ENCODE data around the gene CCR3. TPM values are rescaled to one million over a fixed set of nuclear protein-coding genes. Genes with fewer than 3 reads are reported as not detected.

CCR3 gene
- polyA plus RNA-seq, 2 donors = not detected

DNA sequence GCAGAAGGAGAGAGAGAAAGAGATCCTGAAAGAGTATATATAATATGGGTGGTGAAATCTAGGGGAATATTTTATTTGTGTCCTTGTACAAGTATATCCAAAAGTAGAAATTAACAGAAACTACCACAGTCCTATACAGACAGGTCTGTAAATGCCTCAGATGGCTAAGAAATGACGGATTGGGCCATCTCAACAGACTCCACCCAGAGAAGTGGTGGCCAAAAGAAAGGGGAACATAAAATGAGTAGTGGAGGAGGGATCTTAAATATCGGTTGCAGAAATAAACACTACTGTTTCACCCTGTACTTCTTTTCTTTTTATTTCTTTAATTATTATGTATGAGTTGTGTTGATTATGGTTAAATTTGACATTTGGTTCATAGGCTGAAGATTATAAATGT lies 47.7 kb downstream of the CCR3 start:
- no peaks in the 10 kb centered on the region for H3K27me3 ChIP-seq (ENCODE audit: control insufficient read depth in 1 of 2, insufficient read depth in 2 of 2, low read length in 2 of 2)
- peaks cover 2 to 4% of the 10 kb centered on the region in 2 donors for H3K4me1 ChIP-seq (ENCODE audit: control insufficient read depth in 2 of 2, insufficient read depth in 2 of 2, low read length in 1 of 2)
- H3K4me3 ChIP-seq (ENCODE audit: low read depth in 1 of 2, low read length in 2 of 2) = no peak overlapping the region
- WGBS, 2 donors = 82 to 94% methylated on average over 2 of the region's 2 CpGs
- H3K9me3 ChIP-seq (ENCODE audit: control insufficient read depth in 2 of 2, insufficient read depth in 1 of 2, low read depth in 1 of 2, low read length in 1 of 2) = no peaks in the 10 kb centered on the region
- H3K27ac ChIP-seq (ENCODE audit: low read depth in 2 of 2, low read length in 1 of 2) = no peak overlapping the region
- H3K36me3 ChIP-seq (ENCODE audit: control insufficient read depth in 2 of 2, insufficient read depth in 2 of 2, low read length in 1 of 2) = no peaks in the 10 kb centered on the region

DNA sequence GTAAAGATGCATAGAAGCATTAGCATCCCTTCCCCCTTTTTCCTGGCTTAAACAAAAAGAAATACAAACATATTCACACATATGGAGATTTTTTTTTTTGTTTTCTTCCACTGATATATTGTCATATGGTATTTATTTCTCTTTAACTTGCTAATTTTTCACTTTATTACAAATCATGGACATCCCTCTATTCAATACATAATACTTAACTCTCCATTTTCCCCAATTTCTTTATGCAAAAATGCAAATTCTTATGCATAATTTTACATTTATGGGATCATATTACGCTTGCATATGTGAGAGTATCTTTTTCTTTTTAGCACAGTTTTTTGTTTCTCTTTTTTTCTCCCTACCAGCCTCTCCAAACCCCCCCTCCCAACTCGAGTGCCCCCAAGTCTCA lies 48.8 kb downstream of the CCR3 start:
- Histone ChIP-seq H3K9me3 (ENCODE audit: control insufficient read depth in 2 of 2, insufficient read depth in 1 of 2, low read depth in 1 of 2, low read length in 1 of 2) (no peaks in the 10 kb centered on the region), H3K27ac (ENCODE audit: low read depth in 2 of 2, low read length in 1 of 2) (no peak overlapping the region), H3K4me3 (ENCODE audit: low read depth in 1 of 2, low read length in 2 of 2) (no peak overlapping the region), H3K27me3 (ENCODE audit: control insufficient read depth in 1 of 2, insufficient read depth in 2 of 2, low read length in 2 of 2) (no peaks in the 10 kb centered on the region), H3K36me3 (ENCODE audit: control insufficient read depth in 2 of 2, insufficient read depth in 2 of 2, low read length in 1 of 2) (no peaks in the 10 kb centered on the region), H3K4me1 (ENCODE audit: control insufficient read depth in 2 of 2, insufficient read depth in 2 of 2, low read length in 1 of 2) (no peaks in the 10 kb centered on the region)
- 67 to 80% methylated on average over 2 of the region's 2 CpGs for WGBS, 2 donors

DNA sequence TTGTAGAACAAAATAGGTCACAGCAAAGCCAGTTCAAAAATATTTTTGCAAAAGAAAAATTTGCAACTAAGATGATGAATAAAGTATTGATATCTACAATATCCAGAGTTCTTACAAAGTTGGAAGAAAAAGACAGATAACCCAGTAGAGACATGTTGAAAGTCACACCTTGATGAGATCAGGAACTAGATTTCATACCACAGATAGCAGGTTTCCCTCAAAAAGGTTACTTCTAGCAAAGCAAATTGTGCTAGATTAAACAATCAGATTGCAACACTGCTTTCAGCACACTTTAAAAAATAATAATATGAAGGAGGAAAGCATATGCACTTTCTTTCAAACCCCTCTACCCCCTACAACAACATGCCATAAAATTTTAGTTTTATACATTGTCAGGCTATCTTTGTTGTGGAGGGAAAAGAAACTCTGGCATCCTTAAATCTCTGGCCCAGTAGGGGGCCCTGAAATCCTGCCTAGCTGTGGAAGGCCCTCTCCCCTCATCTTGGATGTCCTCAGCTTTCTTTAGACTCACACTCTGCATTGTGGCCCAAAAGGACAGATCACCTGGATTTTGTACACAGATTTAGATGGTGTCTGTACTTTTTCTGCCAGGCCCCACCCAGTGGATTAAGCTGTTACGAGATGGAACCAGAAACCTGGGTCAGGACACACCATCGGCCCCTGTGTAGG lies 50.9 kb downstream of the CCR3 start:
- Histone ChIP-seq H3K27me3 (ENCODE audit: control insufficient read depth in 1 of 2, insufficient read depth in 2 of 2, low read length in 2 of 2) (no peaks in the 10 kb centered on the region), H3K9me3 (ENCODE audit: control insufficient read depth in 2 of 2, insufficient read depth in 1 of 2, low read depth in 1 of 2, low read length in 1 of 2) (no peaks in the 10 kb centered on the region), H3K36me3 (ENCODE audit: control insufficient read depth in 2 of 2, insufficient read depth in 2 of 2, low read length in 1 of 2) (no peaks in the 10 kb centered on the region), H3K4me1 (ENCODE audit: control insufficient read depth in 2 of 2, insufficient read depth in 2 of 2, low read length in 1 of 2) (peaks cover 0 to 3% of the 10 kb centered on the region in 2 donors), H3K4me3 (ENCODE audit: low read depth in 1 of 2, low read length in 2 of 2) (no peak overlapping the region), H3K27ac (ENCODE audit: low read depth in 2 of 2, low read length in 1 of 2) (no peak overlapping the region)
- WGBS, 2 donors = 73% methylated on average over 2 of the region's 2 CpGs

DNA sequence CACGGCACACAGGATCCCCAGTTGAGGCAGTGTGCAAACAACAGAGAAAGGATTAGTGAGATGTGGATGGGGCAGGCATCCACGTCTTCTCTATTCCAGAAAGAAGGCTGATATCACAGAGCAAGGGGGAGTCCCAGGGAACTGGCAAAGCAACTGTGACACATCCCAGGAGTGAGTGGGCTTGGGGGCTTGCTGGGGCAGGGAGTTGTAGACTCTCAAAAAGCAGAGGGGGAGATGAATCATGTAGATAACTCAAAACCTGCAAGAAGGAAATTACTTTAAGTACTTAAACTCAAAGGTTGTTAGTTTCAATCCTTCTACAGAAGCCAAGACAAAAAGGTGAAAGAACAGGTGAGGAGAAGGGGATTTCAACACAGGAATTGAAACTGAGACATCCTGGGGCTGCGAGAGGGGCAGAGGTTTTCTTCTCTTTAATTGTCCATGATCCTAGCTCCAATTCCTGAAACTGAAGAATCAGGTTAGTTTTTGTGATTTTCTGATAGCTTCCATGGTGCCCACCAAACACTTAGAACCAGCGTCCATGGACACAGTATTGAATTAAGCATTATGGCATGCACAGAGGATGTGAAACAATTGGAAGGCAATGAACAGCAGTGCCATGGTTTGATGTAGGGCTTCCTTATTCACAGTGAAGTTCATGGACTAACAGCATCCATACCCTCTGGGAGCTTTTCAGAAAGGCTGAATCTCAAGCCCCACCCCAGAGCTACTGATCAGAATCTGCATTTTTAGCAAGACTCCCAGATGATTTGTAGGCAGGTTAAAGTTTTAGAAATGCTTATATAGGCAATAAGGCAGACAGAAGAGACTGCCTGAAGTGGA lies 52.0 kb downstream of the CCR3 start:
- H3K4me1 ChIP-seq (ENCODE audit: control insufficient read depth in 2 of 2, insufficient read depth in 2 of 2, low read length in 1 of 2) = peaks cover 0 to 3% of the 10 kb centered on the region in 2 donors
- H3K27ac ChIP-seq (ENCODE audit: low read depth in 2 of 2, low read length in 1 of 2) = no peak overlapping the region
- no peaks in the 10 kb centered on the region for H3K27me3 ChIP-seq (ENCODE audit: control insufficient read depth in 1 of 2, insufficient read depth in 2 of 2, low read length in 2 of 2)
- no peaks in the 10 kb centered on the region for H3K36me3 ChIP-seq (ENCODE audit: control insufficient read depth in 2 of 2, insufficient read depth in 2 of 2, low read length in 1 of 2)
- WGBS, 2 donors = 62% methylated on average over 4 of the region's 4 CpGs
- H3K9me3 ChIP-seq (ENCODE audit: control insufficient read depth in 2 of 2, insufficient read depth in 1 of 2, low read depth in 1 of 2, low read length in 1 of 2) = no peaks in the 10 kb centered on the region
- H3K4me3 ChIP-seq (ENCODE audit: low read depth in 1 of 2, low read length in 2 of 2) = no peak overlapping the region

DNA sequence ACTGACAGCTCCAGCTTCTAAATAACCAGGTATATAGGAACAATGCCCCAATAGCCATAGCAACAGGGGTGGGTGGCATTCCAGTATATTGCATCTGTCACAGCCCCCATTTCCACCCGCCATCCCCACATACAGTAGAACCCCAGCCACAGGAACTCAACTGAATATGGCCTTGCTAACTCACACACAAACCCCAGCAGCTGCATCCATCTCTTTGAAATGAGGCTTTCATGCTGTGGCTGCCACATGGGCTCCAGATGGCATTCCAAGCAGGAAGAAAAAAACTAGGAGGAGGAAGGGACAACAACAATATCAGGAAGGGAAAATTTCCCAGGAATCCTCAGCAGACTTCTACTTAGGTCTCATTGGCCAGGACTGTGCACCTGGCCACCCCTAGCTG lies 54.6 kb downstream of the CCR3 start:
- Histone ChIP-seq H3K4me3 (ENCODE audit: low read depth in 1 of 2, low read length in 2 of 2) (no peak overlapping the region), H3K36me3 (ENCODE audit: control insufficient read depth in 2 of 2, insufficient read depth in 2 of 2, low read length in 1 of 2) (no peaks in the 10 kb centered on the region), H3K9me3 (ENCODE audit: control insufficient read depth in 2 of 2, insufficient read depth in 1 of 2, low read depth in 1 of 2, low read length in 1 of 2) (no peaks in the 10 kb centered on the region), H3K27ac (ENCODE audit: low read depth in 2 of 2, low read length in 1 of 2) (no peak overlapping the region), H3K4me1 (ENCODE audit: control insufficient read depth in 2 of 2, insufficient read depth in 2 of 2, low read length in 1 of 2) (peaks cover 0 to 5% of the 10 kb centered on the region in 2 donors), H3K27me3 (ENCODE audit: control insufficient read depth in 1 of 2, insufficient read depth in 2 of 2, low read length in 2 of 2) (no peaks in the 10 kb centered on the region)
- 78 to 98% methylated on average over 1 of the region's 1 CpG for WGBS, 2 donors

DNA sequence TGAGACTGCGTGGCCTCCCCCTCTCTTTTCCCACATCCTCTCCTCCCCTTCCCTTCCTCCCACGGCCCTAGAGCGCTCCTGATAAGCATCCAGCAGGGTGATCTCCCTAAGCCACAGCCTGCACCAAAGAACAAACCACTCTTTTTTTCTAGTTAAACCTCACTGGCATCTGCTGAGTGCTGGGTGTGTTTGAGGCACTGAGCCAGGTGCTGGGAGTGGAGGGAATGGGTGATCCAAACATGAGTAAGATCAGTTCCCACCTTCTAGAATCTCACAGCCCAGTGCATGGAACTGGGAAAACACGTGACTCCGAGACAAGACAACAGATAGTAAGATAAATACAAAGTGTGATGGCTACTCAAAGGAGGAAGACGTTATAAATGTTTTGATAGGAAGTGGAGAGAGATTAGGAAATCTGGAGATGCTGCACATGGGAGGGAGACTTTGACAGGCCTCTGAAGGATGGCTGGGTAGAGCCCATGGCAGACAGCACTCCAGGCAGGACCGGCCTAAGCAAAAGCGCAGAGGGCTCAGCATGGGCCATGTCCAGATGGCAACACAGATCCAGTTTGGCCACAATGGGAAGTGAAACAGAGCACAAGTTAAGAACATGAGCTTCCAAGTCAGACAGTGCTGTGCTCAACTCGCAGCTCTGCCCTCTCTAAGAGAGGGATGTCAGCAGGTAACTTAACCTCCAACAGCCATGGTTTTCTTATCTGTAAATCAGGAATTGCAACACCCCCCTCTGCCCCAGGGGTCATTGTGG lies 55.6 kb downstream of the CCR3 start:
- no peaks in the 10 kb centered on the region for H3K27me3 ChIP-seq (ENCODE audit: control insufficient read depth in 1 of 2, insufficient read depth in 2 of 2, low read length in 2 of 2)
- H3K4me1 ChIP-seq (ENCODE audit: control insufficient read depth in 2 of 2, insufficient read depth in 2 of 2, low read length in 1 of 2) = peaks cover 0 to 5% of the 10 kb centered on the region in 2 donors
- H3K9me3 ChIP-seq (ENCODE audit: control insufficient read depth in 2 of 2, insufficient read depth in 1 of 2, low read depth in 1 of 2, low read length in 1 of 2) = no peaks in the 10 kb centered on the region
- no peak overlapping the region for H3K27ac ChIP-seq (ENCODE audit: low read depth in 2 of 2, low read length in 1 of 2)
- no peak overlapping the region for H3K4me3 ChIP-seq (ENCODE audit: low read depth in 1 of 2, low read length in 2 of 2)
- no peaks in the 10 kb centered on the region for H3K36me3 ChIP-seq (ENCODE audit: control insufficient read depth in 2 of 2, insufficient read depth in 2 of 2, low read length in 1 of 2)
- WGBS, 2 donors = 56 to 60% methylated on average over 9 of the region's 9 CpGs

DNA sequence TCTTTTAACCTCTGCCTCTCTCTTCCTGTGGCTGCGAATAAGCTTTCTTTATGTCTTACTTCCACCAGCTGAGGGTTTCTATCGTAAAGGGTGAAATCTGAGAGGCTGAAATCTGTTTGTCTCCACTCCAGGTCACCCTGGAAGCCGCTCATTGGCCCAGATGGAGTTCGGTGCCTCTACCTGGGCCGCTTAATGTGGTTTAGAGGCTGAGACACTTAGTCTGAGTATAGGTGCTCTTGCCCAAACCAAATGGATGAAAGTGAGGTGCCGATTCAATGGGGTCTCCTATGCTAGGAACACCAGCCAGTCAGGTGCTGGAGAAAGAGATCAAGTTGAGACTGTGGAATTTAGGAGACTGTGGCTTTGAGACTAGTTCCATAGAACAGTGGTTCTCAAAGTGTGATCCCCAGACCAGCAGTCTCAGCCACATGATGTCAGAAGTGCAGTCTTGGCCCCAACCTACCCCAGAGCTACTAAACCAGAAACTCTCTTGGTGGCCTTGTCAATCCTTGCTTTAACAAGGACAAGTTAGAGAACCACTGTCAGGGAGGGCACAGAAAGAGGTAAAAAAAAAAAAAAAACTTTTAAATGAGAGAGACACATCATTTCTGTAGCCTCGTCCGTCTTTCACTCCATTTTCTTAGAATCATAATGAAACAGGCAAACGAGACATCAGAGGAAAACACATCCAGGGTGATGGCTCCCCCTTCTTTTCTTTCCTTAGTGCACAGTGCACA lies 56.8 kb downstream of the CCR3 start:
- peaks cover 0 to 5% of the 10 kb centered on the region in 2 donors for H3K4me1 ChIP-seq (ENCODE audit: control insufficient read depth in 2 of 2, insufficient read depth in 2 of 2, low read length in 1 of 2)
- no peaks in the 10 kb centered on the region for H3K27me3 ChIP-seq (ENCODE audit: control insufficient read depth in 1 of 2, insufficient read depth in 2 of 2, low read length in 2 of 2)
- WGBS, 2 donors = 77 to 79% methylated on average over 9 of the region's 9 CpGs
- no peak overlapping the region for H3K4me3 ChIP-seq (ENCODE audit: low read depth in 1 of 2, low read length in 2 of 2)
- H3K9me3 ChIP-seq (ENCODE audit: control insufficient read depth in 2 of 2, insufficient read depth in 1 of 2, low read depth in 1 of 2, low read length in 1 of 2) = no peaks in the 10 kb centered on the region
- no peak overlapping the region for H3K27ac ChIP-seq (ENCODE audit: low read depth in 2 of 2, low read length in 1 of 2)
- H3K36me3 ChIP-seq (ENCODE audit: control insufficient read depth in 2 of 2, insufficient read depth in 2 of 2, low read length in 1 of 2) = no peaks in the 10 kb centered on the region

DNA sequence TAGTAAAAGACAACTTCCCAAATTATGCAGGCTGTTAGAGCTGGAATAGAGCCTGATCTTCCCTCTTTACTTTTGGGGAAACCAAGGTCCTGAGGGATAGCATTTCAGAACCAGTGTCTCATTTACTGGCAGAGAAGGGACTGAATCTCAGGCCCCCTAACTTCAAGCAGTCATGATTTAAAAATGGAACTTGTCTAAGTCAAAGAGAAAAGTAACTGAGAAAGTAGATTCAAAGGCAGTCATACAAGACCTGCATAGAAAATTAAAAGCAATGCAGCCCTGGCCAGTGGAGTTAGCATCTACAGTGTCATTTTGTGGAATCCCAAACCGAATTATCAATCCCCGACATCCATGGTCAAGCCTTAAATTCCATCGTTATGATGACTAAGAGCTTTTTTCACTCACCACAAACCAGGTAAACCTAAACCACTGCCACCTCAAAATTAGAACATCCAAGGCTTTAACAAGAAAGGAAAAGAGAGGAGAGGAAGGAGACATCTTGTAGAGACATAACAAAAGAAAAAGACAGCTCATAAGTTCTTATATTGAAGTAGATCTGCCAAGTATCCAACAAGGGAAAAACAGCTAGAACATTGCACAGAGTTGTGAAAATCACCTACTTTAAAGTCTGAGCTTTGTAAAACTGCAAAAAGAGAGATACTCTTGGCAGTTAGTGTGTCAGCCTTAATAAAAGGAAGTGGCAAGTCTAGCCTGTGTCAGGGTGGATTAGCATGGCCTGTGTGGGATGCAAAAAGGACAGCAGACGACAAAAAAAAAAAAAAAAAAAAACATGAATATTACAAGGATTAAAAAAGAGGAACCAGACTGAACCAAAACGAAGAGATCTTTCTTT lies 57.6 kb downstream of the CCR3 start:
- H3K36me3 ChIP-seq (ENCODE audit: control insufficient read depth in 2 of 2, insufficient read depth in 2 of 2, low read length in 1 of 2) = no peaks in the 10 kb centered on the region
- WGBS, 2 donors = 70 to 71% methylated on average over 5 of the region's 5 CpGs
- no peak overlapping the region for H3K27ac ChIP-seq (ENCODE audit: low read depth in 2 of 2, low read length in 1 of 2)

More for the DNA sequence above, 57.6 kb downstream of the CCR3 start:
- Histone ChIP-seq H3K27me3 (ENCODE audit: control insufficient read depth in 1 of 2, insufficient read depth in 2 of 2, low read length in 2 of 2) (no peaks in the 10 kb centered on the region), H3K9me3 (ENCODE audit: control insufficient read depth in 2 of 2, insufficient read depth in 1 of 2, low read depth in 1 of 2, low read length in 1 of 2) (no peaks in the 10 kb centered on the region), H3K4me1 (ENCODE audit: control insufficient read depth in 2 of 2, insufficient read depth in 2 of 2, low read length in 1 of 2) (peaks cover 0 to 5% of the 10 kb centered on the region in 2 donors), H3K4me3 (ENCODE audit: low read depth in 1 of 2, low read length in 2 of 2) (no peak overlapping the region)
